Left cardiac atrium (tissue), 2 donors: Measurements from ENCODE around the gene ANGEL2. TPM values are rescaled to one million over a fixed set of nuclear protein-coding genes. Genes with fewer than 3 reads are reported as not detected.

Source experiments
- total RNA-seq, 2 donors: library from RNA; stranded (reverse); fragmentation: NEBNext Ultra II Directional; extraction: Animal tissue kit (Norgen Biotek cat#: 25700); gene quantifications; one replicate each; pipeline ENCODE4 v1.2.1, GENCODE V29; 2021
- donor health status: DM: no; HTN: yes; CAD: no; lungs with severe emphysema.
- donor health status: DM: yes; HTN: yes; CAD: no.

Gene ANGEL2
- total RNA-seq, 2 donors from 2014 or later = 18.8 TPM

Other genes starting within 250 kb of the ANGEL2 start
- 10 to 100 TPM; 28.1 to 30.2 TPM for gene NSL1, start 224.1 kb downstream of the ANGEL2 start, total RNA-seq
- gene TATDN3, start 224.0 kb downstream of the ANGEL2 start, total RNA-seq = 10 to 100 TPM; 18.8 to 22.1 TPM
- not detected for gene SPATA45, start 168.2 kb downstream of the ANGEL2 start, total RNA-seq
- gene FLVCR1, start 157.6 kb downstream of the ANGEL2 start, total RNA-seq = 1 to 10 TPM; 2.3 to 4.9 TPM
- 1 to 10 TPM; 1.8 to 3.7 TPM for gene VASH2, start 65.3 kb downstream of the ANGEL2 start, total RNA-seq
- 10 to 100 TPM in 1 of 2 donors, 1 to 10 TPM in 1; 10.0 to 11.8 TPM for gene RPS6KC1, start 35.4 kb upstream of the ANGEL2 start, total RNA-seq